Measurements from ENCODE around the gene A3GALT2. TPM values are rescaled to one million over a fixed set of nuclear protein-coding genes. Genes with fewer than 3 reads are reported as not detected.

A3GALT2 gene
- total and polyA plus RNA-seq, 9 of the 15 experiments (the other 6 are each of a cell fraction or from before 2014, with no cell fraction given) = not detected

DNA sequence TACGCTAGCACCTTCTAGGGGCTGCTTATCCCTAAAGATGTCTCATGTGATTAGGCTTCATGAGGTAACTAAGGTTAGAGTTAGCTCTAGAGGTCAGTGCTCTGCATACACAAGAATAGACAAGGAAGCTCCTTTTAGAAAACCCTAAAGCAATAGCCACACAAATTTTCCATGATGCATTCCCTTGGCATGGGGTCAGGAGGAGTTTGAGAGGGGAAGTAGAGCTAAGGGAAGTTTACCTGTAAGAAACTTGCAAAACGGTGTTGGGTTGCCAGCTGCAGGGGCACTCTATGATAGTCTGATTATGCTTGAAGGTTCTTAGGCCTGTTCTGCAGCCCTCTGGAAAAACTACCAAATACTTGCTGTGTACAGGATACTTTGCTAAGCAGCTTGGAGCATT, 39.0 kb upstream of the A3GALT2 start (continued):
- TF ChIP-seq, protein P1, sequence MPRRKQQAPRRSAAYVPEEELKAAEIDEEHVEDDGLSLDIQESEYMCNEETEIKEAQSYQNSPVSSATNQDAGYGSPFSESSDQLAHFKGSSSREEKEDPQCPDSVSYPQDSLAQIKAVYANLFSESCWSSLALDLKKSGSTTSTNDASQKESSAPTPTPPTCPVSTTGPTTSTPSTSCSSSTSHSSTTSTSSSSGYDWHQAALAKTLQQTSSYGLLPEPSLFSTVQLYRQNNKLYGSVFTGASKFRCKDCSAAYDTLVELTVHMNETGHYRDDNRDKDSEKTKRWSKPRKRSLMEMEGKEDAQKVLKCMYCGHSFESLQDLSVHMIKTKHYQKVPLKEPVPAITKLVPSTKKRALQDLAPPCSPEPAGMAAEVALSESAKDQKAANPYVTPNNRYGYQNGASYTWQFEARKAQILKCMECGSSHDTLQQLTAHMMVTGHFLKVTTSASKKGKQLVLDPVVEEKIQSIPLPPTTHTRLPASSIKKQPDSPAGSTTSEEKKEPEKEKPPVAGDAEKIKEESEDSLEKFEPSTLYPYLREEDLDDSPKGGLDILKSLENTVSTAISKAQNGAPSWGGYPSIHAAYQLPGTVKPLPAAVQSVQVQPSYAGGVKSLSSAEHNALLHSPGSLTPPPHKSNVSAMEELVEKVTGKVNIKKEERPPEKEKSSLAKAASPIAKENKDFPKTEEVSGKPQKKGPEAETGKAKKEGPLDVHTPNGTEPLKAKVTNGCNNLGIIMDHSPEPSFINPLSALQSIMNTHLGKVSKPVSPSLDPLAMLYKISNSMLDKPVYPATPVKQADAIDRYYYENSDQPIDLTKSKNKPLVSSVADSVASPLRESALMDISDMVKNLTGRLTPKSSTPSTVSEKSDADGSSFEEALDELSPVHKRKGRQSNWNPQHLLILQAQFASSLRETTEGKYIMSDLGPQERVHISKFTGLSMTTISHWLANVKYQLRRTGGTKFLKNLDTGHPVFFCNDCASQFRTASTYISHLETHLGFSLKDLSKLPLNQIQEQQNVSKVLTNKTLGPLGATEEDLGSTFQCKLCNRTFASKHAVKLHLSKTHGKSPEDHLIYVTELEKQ (CRISPR knock-in tag; IDR thresholded peaks at IDR 0.05) = no peak
- TF ChIP-seq MAFG (tag; conservative IDR thresholded peaks at IDR 0.05) (no peak), ZNF551 (CRISPR knock-in tag; IDR thresholded peaks at IDR 0.05) (no peak), MEF2D (tag; conservative IDR thresholded peaks at IDR 0.05; ENCODE audit: low read depth) (no peak), RBM25 (IDR thresholded peaks at IDR 0.05; ENCODE audit: low read depth, low read length, severe bottlenecking) (no peak)

DNA sequence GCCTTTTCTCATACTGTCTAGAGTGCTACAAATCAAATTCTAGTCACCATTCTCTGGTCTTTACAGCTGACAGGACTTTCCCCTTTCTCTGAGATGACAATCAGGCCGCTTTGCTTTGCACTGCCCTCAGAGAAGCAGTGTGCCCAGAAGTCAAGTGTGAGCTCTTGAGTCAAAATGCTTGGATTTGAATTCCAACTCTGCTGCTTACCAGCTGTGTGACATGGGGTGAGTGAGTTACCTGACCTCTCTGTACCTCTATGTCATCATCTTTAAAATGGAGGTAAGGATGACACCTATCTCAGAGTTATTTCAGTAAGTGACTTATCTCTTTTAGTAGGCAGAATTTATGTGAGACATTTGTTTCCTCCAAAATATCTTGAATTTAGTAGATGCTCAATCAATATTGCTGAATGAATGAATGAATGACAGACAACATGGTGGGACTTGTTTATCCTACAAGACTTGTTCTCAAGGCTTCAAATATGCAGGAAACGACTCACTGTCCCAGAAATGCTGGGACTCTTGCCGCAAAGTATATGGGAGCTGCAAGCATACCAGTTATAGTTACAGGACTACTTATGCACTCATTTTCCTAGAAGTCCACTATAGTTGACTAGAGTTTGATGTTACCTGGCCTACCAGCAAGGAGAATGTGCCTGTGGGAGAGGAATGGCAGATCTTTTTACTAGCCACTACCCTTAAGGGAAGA, 38.1 kb upstream of the A3GALT2 start:
- WGBS (ENCODE audit: insufficient coverage, low coverage, missing lambda C conversion rate) = 57% methylated on average over 3 of the region's 3 CpGs
- no peak overlapping the region for H3K9ac ChIP-seq (ENCODE audit: insufficient read depth in 1 of 2, low read depth in 2 of 2, low read length in 2 of 2)
- no peaks in the 10 kb centered on the region for H3K9me1 ChIP-seq (ENCODE audit: control insufficient read depth, insufficient read depth, low read length)
- peaks cover 11% of the 10 kb centered on the region; the same call in 1 of the 2 replicates for H4K20me1 ChIP-seq (replicated peaks; ENCODE audit: control insufficient read depth, insufficient read depth, low read length)
- intact Hi-C loops (cut with micrococcal nuclease) (no loop called here), in situ Hi-C loops (cut with MboI) (no loop called here)
- no peak overlapping the region for H3K4me2 ChIP-seq (ENCODE audit: insufficient read depth, low read length)
- H3K4me1 ChIP-seq (replicated peaks in 1 of 2; ENCODE audit: control insufficient read depth in 2 of 2, insufficient read depth in 2 of 2, low read length in 2 of 2) = peaks cover 7 to 18% of the 10 kb centered on the region in 2 experiments
- H3K9me3 ChIP-seq (replicated peaks; ENCODE audit: control insufficient read depth, insufficient read depth, low read depth, low read length) = no peaks in the 10 kb centered on the region
- H2AFZ ChIP-seq (ENCODE audit: low read depth, low read length) = no peak overlapping the region
- DNase-seq (ENCODE audit: extremely low read depth in 1 of 4, low spot score in 3 of 4) = no peak
- H3K27me3 ChIP-seq (ENCODE audit: control insufficient read depth in 2 of 2, insufficient read depth in 2 of 2, low read length in 2 of 2) = no peaks in the 10 kb centered on the region
- ATAC-seq = no peak
- POLR2A ChIA-PET = interaction anchor here (0.9 kb wide), 1 partner anchor 9 kb away, joined by 3 read pairs; no protein-coding TSS in a partner anchor
- no peak overlapping the region for H3K27ac ChIP-seq (ENCODE audit: extremely low read depth, low read depth, low read length)
- no peaks in the 10 kb centered on the region for H3K36me3 ChIP-seq (ENCODE audit: control insufficient read depth, insufficient read depth, low read length)
- no peak overlapping the region for H3K4me3 ChIP-seq
- no peak for FAIRE-seq
- no TSS peak for BruUV-seq (replicated peaks)
- CTCF ChIA-PET (ENCODE audit: low intra/inter-chr PET ratio) = no interaction called here
- no peaks in the 10 kb centered on the region for H3K79me2 ChIP-seq (ENCODE audit: control insufficient read depth, insufficient read depth, low read length)
- TF ChIP-seq, protein P2, sequence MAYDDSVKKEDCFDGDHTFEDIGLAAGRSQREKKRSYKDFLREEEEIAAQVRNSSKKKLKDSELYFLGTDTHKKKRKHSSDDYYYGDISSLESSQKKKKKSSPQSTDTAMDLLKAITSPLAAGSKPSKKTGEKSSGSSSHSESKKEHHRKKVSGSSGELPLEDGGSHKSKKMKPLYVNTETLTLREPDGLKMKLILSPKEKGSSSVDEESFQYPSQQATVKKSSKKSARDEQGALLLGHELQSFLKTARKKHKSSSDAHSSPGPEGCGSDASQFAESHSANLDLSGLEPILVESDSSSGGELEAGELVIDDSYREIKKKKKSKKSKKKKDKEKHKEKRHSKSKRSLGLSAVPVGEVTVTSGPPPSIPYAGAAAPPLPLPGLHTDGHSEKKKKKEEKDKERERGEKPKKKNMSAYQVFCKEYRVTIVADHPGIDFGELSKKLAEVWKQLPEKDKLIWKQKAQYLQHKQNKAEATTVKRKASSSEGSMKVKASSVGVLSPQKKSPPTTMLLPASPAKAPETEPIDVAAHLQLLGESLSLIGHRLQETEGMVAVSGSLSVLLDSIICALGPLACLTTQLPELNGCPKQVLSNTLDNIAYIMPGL (CRISPR knock-in tag; IDR thresholded peaks at IDR 0.05) = no peak
- TF ChIP-seq SMAD4 (CRISPR knock-in tag; conservative IDR thresholded peaks at IDR 0.05) (no peak), ZNF12 (CRISPR knock-in tag; IDR thresholded peaks at IDR 0.05) (no peak), POLR2AphosphoS5 (IDR thresholded peaks at IDR 0.05; ENCODE audit: control insufficient read depth, insufficient read depth, low read depth, low read length) (no peak), CBX2 (IDR thresholded peaks at IDR 0.05; ENCODE audit: insufficient read depth, low read length, poor library complexity, severe bottlenecking) (no peak)
- TF ChIP-seq, protein P3, sequence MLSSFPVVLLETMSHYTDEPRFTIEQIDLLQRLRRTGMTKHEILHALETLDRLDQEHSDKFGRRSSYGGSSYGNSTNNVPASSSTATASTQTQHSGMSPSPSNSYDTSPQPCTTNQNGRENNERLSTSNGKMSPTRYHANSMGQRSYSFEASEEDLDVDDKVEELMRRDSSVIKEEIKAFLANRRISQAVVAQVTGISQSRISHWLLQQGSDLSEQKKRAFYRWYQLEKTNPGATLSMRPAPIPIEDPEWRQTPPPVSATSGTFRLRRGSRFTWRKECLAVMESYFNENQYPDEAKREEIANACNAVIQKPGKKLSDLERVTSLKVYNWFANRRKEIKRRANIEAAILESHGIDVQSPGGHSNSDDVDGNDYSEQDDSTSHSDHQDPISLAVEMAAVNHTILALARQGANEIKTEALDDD (IDR thresholded peaks at IDR 0.05) = no peak
- TF ChIP-seq, protein P4, sequence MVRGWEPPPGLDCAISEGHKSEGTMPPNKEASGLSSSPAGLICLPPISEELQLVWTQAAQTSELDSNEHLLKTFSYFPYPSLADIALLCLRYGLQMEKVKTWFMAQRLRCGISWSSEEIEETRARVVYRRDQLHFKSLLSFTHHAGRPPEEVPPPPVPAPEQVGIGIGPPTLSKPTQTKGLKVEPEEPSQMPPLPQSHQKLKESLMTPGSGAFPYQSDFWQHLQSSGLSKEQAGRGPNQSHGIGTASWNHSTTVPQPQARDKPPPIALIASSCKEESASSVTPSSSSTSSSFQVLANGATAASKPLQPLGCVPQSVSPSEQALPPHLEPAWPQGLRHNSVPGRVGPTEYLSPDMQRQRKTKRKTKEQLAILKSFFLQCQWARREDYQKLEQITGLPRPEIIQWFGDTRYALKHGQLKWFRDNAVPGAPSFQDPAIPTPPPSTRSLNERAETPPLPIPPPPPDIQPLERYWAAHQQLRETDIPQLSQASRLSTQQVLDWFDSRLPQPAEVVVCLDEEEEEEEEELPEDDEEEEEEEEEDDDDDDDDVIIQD (CRISPR knock-in tag; IDR thresholded peaks at IDR 0.05) = no peak
